HG02884 (cell line): ENCODE measurements around the gene IL13RA1.
"Not testable (repeated sequence)": the region's sequence is repeated elsewhere in the genome, so short reads cannot be mapped to it uniquely, and the experiment has no call there.

Experiments
- ATAC-seq: cut with Tn5 transposase; IDR thresholded peaks from one replicate; pipeline ENCODE4 v1.9.1; 2021; ENCODE audit warnings: mild to moderate bottlenecking, moderate library complexity; ENCODE audit not compliant: unreplicated experiment

Gene IL13RA1

DNA sequence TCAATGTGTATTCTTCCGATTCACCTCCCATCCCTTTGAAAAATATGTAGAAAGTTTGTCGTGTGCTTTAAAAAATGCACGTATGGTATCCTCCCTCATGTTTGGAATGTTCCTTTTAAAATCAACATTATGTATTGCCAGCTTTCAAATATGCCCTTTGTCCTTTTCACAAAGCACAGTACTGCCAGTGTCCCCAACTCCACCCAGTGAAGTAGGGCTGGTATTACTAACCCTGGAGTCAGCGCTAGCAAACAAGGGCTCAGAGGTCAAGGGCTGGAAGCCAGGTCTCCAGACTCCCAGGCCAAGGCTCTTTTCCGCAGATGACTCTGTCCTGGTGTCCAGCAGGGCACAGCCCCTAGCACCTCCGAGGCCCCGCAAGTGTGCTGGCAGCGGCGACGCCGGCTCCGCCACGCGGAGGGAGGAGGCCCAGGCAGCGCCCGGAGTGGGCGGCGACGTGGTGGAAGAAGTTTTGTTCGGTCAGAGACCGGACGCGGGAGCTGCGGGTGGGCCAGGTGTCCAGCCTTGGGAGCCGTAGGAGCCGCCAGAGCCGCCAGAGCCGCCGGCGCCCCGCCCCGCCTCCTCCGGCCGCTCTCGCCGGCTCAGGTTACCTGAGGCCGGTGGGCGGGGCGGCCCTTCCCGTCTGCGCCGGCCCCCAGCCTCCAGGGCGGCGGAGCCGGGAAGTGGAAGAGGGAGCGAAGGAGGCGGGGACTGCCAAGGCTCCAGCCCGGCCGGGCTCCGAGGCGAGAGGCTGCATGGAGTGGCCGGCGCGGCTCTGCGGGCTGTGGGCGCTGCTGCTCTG is at the start of gene IL13RA1:
Gene IL13RA1 (plus strand): TSS at position 720 of the 799 bp plus-strand sequence. CDS start 33 bp downstream, at position 753.
- peak; percentile 46 for ATAC-seq

DNA sequence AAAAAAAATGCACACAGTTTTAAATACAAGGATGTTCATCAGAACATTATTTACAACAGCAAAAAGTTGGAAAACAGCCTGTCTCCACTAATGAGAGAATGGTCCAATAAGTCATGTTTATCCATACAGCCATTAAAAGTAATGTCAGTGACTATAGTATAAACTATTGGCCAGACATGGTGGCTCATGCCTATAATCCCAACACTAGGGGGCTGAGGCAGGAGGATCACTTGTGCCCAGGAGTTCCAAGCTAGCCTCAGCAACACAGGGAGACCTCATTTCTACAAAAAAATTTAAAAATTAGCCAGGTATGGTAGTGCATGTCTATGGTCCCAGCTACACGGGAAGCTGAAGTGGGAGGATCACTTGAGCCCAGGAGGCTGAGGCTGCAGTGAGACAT is 48.1 kb upstream of the IL13RA1 start:
- ATAC-seq: no peak

DNA sequence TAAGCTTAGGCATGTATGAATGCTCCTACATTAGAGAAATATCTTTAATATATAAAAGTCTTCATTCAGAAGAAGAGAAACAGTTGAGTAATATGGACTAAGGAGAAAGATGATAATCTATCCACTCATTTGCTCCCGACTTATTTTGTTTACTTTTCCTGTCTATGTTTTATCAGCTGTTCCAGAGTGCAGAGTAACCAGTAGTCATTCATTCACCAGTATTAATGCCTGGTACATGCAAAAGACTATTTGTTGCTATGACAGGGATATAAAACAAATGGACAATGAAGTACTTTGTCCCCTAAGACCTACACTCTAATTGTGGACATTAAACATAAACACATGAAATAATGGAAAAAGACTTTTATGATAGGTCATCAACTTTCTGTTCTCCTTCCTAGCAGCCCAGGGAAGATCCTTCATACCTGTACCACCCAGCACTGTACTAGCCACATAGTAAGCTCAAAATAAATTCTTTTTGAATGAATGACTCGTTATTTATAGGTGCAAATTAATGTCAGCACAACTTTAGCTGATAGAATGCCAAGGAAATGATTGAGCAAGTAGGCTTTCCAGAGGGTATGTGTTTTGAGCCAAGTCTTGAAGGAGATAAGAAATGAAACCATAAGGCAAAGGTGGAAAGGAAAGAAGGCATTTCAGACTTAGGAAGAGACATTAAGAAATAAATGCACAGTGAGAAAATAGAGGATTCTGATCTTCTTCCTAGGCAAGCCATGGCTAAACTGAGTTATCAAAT is 45.0 kb upstream of the IL13RA1 start:
- no peak for ATAC-seq

DNA sequence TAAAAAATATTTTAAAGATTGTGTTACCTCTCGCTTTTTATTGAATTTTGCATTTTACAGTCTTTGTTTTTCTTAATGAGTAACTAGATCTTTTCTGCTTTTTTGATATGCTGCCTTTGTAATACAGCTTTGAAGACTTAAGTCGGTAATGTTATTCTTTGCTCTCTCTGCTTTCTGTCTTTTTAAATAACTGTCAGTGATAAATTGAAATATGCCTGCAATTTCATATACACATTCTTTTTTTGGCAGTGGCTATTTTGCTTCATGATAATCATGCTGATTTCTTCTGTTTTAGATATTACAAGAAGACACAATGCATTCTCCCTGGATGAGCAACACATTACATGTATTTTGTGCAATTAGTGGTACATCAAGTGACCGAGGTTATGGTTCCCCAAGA is 42.0 kb upstream of the IL13RA1 start:
- no peak for ATAC-seq

DNA sequence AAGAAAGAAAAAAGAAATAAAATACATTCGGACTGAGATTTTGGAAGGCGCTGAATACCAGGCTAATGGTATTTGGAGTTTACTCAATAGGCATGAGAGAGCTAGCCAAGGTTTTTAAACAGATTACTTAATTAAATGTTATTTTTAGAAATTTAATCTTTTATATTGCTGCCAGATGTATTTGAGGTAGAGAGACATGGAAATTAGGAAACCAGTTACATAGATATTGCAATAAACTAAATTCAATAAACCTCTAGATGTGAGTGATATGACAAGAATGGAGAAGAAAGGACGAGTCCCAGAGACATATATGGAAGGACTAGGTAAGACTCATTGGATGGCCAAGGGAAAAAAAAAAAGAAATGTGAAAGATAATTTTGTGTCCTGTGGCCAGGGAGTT is 38.5 kb upstream of the IL13RA1 start:
- ATAC-seq: no peak

DNA sequence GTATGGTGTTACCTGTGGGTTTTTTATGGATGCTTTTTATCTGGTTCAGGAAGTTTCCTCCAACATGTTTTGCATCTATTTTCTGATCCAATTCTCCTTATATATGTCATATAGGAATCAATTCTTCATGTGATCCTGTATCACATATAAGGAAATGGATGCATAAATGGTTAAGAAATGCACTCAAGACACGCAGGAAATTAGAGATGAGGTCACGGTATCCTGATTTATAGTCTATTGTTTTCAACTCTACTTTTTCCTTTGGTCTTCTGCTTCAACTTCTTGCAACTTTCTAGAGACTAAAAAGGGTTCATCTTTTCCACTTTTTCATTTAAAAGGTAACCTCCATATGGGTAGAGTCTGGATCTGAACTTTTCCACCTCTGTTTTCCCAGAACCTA is 33.6 kb upstream of the IL13RA1 start:
- no peak for ATAC-seq

DNA sequence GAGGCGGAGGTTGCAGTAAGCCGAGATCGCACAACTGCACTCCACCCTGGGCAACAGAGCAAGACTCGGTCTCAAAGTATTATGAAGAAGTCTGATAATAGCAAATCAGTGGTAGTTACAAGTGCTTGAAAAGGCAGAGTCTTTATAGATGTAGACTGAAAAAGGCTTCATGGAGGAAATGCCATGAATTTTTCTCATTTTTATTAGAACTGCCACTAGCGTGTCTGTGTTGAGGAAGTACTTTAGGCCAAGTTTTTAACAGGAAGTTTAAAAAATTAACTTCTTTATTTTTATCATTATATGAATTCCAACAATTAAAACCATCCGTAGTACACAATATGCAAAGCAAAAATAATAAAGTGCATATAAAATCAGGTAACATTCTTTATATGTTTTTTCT is 32.8 kb upstream of the IL13RA1 start:
- ATAC-seq: no peak

DNA sequence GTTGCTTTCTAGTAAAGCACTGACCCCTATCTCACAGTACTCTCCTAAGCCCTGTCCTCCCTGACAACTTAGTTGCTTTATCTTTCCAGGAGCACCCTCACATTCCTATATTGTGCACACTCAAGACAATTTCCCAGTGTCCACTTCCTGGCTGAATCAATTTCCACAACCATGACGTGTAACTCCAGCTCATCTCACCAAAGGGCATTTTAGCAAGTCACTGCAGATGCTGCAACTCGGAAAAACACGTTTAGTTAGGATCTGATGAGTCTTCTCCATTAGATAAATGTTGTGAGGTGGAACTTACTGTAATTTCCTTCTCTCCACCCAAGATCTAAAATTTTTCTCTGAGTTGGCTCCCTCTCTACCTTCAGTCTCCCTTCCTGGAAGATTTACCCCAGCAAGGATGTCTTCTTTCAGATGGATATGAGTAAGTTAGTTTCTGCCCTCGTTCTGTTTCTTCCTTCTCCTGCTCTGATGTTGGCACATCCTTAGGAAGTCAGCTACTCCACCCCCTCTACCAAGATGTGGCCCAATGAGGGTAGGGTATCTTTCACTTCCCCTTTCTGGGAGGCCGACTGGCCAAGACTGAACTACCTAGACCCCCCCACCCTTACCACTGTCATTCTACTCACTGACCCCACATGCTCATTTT is 28.8 kb upstream of the IL13RA1 start:
- ATAC-seq: no peak

DNA sequence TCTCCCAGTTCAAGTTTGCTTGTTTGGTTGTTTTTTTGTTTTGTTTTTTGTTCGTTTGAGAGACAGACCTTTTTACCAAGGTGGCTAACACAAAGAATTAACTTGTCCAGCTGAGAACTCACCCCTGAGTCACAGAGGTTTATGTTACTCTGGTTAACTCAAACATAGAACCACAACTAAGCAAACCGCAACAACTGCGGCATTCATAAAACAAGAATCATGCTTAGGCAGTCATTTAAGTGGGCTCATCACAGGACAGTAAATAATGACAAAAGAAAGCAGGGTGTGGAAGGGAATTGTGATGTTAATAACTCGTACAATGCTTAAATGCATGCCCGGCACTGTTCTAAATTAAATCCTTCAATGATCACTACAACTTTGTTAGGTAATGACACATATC is 24.7 kb upstream of the IL13RA1 start:
- ATAC-seq: no peak

DNA sequence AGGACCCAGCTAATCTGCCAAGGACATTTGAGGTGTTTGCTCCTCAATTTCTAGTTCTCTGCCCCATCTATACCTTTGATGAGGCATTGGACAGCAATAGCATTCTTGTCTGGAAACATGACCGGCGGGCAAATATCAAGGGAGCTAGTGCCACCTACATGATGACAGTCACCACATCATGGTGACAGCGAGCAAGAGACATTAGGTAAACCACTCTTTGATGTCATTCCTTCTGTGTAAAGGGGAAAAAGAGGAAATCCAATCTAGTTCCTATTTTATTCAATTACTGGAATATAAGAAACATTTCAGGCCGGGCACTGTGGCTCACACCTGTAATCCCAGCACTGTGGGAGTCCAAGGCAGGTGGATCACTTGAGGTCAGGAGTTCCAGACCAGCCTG is 20.7 kb upstream of the IL13RA1 start:
- no peak for ATAC-seq

DNA sequence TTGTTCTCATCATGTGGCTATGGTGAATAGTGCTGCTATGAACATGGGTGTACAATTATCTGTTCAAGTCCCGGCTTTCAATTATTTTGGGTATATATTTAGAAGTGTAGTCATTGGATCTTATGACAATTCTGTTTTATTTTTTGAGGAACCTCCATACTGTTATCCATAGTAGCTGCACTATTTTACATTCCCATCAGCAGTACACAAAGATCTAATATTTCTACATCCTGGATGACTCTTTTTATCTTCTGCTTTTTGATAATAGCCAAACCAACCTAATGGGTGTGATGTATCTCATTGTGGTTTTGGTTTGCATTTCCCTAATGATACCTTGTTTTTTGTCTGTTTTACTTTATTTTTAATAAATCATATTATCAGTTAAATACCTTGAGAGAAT is 12.9 kb upstream of the IL13RA1 start:
- ATAC-seq: no peak

DNA sequence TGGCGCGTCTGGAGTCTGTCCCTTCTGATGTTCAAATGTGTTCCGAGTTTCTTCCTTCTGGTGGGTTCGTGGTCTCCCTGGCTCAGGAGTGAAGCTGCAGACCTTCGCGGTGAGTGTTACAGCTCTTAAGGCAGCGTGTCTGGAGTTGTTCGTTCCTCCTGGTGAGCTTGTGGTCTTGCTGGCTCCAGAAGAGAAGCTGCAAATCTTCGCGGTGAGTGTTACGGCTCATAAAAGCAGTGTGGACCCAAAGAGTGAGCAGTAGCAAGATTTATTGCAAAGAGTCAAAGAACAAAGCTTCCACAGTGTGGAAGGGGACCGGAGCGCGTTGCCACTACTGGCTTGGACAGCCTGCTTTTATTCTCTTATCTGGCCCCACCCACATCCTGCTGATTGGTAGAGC is 11.5 kb upstream of the IL13RA1 start:
- not testable (repeated sequence) for ATAC-seq

DNA sequence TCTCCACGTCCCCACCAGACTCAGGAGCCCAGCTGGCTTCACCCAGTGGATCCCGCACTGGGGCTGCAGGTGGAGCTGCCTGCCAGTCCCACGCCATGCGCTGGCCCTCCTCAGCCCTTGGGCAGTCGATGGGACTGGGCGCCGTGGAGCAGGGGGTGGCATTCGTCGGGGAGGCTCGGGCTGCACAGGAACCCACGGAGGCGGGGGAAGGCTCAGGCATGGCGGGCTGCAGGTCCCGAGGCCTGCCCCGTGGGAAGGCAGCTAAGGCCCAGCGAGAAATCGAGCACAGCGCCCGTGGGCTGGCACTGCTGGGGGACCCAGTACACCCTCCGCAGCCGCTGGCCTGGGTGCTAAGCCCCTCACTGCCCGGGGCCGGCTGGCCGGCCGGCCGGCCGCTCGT is 10.6 kb upstream of the IL13RA1 start:
- not testable (repeated sequence) for ATAC-seq

DNA sequence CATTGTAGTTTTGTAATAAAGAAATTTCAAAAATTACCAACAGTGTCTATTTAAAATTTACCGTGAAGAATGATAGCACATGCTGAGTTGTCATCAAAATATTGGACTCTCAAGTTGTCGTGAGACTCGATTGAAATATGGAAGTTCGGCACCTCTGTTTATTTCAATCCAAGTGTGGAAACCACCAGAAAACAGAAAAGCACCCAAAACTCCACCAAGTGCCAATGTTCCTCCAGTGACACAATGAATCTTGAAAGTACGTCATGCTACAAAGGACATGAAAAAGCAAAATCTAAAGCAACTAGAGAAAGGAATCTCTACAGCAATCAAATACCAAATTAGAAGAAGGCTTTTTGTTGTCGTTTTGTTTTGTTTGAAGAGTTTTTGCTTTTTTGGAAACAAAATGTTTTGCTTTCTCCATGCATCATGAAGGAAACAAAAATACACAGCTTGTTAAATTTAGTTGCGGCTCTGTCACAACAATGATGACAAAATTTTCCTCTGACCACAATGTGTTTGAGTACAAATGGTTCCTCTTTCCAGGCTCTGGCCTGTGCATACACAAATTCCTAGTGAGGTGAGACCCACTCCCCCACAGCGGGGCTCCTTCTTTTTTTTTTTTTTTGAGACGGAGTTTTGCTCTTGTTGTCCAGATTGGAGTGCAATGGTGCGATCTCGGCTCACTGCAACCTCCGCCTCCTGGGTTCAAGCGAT is 9.6 kb upstream of the IL13RA1 start:
- no peak for ATAC-seq

DNA sequence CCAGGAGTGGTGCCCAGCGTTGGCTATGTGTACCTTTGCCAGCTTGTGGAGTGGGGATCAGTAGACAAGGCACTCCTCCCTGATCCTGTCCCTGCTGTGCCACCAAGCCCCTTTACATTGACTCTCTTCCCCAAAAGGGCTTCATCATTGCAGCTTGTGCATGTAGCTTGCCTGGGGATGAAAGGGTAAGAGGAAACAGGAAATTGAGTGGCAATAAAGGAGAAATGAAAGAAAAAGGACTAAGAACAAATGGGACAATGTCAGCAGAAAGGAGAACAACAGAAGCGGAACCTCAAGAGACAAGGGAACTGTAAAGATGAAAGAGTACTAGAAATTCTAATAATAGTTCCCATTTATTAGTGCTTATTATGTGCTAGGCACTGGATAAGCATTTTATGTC is 8.7 kb upstream of the IL13RA1 start:
- ATAC-seq: no peak

DNA sequence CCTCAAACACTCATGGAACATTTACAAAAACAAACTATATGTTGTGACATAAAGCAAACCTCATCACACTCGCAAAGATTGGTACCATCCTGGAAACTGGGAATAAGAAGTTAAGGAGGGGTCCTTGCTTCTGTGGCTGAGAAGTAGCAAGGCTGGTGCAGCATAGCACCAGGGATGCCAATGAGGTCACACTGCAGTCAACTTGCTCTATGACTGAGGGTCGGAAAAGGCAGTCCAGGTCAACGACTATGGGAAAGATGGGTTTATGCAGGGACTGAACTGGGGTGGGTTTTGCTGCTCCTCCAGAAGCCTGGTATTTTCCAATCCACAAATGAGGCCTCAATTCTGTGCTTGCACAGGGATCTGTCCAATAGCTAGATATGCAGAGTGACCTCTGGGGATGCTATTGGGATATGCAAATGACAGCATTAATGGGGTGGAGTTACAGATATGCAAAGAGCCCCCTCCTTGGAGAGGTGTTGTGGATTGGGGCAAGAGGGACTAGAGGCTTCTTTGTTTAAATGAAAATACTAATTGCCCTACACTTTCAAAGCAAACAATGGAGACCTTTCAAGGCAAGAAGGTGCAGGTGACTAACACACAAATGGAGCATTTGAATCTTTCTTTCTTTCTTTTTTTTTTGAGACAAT is 7.2 kb upstream of the IL13RA1 start:
- no peak for ATAC-seq

DNA sequence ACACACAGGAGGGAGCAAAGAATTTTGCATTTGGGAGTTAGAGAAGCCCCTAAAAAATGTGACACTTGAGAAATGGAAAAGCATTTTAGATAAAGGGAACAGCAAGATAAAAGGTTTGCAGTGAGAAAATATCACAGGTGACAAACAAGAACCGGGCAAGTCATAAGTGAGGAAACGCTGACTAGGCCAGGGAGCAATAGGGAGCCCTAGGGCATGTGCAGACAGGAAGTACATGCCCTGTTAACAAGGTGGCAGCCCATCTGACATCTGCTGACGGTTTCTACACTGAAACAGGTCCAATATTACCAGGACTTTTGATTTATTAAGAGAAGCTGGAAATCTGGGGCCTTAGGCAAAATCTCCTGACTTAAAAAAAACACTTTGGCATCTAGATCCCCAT is 4.0 kb upstream of the IL13RA1 start:
- no peak for ATAC-seq

DNA sequence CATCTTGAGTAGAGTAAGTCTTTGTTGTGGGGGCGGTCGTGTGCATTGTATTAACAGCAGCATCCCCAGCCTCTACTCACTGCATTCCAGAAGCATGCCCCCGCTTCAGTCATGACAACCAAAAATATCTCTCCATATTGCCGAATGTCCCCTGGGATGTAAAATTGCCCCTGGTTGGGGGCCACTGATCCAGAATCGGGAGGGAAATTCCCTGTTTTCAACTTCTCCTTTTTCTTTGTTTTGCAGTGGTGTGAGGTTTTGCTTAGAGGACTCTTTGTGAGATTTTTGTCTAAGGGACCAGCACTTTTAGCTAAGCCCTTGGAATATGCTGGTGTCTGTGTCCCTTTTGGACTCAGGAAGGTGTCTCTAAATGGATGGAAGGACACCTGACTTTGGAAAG is 3.0 kb upstream of the IL13RA1 start:
- ATAC-seq: no peak

DNA sequence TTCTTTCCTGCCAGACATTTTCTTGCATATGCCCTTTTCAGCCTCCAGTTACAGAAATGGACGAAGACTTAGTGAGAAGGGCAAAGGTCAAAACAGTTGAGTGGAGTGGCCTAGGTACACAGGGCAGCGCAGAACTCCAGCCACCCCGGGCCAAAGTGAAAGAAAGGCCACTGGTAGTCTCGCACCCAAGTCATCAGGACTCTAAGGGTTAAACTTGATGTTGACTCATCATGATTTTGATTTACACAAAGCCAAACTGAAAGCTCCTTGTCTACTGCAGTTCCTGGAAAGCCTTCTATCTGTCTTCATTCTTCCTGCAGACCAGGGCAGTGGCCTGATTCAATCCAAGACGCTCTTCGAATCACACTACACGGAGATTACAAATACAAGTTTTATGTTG is 2.6 kb upstream of the IL13RA1 start:
- no peak for ATAC-seq

DNA sequence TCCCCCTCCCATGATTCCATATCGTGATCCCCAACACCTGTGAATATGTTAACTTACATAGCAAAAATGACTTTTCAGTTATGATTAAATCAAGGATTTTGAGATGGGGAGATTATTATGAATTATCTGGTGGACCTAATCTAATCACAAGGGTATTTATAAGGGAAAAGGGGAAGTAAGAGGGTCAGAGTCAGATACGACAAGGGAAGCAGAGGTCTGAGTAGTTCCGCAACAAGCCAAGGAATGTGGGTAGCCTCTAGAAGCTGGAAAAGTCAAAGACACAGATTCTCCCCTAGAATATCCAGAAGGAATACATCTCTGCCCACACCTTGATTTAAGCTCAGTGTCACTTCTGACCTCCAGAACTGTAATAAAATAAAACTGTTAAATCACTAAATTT is 1.0 kb upstream of the IL13RA1 start:
- ATAC-seq: no peak
